H1 (cell line): ENCODE results near the gene ACTL7A. TPM values are rescaled to one million over a fixed set of nuclear protein-coding genes. Genes with fewer than 3 reads are reported as not detected.

Experiments used
- KDM4A ChIP-seq: IDR thresholded peaks from one replicate; pipeline ENCODE4 v1.7.1; 2012; ENCODE audit warnings: low read depth, mild to moderate bottlenecking, moderate library complexity, low read length, inconsistent platforms; ENCODE audit not compliant: severe bottlenecking
- polyA plus RNA-seq, 7 experiments: library from polyadenylated mRNA; depleted of rRNA in 3 of 7; stranded (reverse) in 5 of 7; unstranded in 2 of 7; fragments of >200 nt in 5 of 7; fragments of 200-250 nt in 2 of 7; gene quantifications; 1 replicate in 5 of 7; 2 replicates in 1 of 7; 4 replicates in 1 of 7; pipeline versions ENCODE4 v1.2.1 to v1.2.3, GENCODE V29; 2011 to 2013; ENCODE audit warnings: missing spikeins in 2 of 7, mixed read lengths in 2 of 7
- total RNA-seq: library from RNA; stranded (reverse); fragmentation: NEBNext Ultra II Directional; extraction: Animal tissue kit (Norgen Biotek cat#: 25700); gene quantifications from 2 replicates; pipeline ENCODE4 v1.2.1, GENCODE V29; 2021
- TF ChIP-seq, protein P1 (sequence below): IDR thresholded peaks from 2 replicates; pipeline ENCODE4 v1.6.1; 2012; ENCODE audit warnings: low read length, inconsistent platforms

ACTL7A gene
- total and polyA plus RNA-seq, 2 of the 8 experiments (the other 6 are each of a cell fraction or from before 2014, with no cell fraction given): not detected

DNA sequence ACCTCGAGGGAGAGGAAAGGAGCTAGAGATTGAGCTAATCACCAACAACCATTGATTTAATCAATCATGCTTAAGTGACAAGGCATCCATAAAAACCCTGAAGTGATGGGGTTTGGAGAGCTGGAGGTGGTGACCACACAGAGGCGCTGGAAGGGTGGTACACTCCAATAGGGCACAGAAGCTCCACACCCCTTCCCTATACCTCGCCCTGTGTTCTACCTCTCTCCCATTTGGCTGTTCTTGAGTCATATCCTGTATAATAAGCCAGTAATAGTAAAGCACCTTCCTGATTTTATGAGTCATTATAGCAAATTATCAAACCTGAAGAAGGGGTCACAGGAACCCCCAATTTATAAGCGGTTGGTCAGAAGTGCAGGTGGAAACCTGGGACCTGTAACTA lies 24.5 kb upstream of the ACTL7A start (continued):
- TF ChIP-seq, protein P1, sequence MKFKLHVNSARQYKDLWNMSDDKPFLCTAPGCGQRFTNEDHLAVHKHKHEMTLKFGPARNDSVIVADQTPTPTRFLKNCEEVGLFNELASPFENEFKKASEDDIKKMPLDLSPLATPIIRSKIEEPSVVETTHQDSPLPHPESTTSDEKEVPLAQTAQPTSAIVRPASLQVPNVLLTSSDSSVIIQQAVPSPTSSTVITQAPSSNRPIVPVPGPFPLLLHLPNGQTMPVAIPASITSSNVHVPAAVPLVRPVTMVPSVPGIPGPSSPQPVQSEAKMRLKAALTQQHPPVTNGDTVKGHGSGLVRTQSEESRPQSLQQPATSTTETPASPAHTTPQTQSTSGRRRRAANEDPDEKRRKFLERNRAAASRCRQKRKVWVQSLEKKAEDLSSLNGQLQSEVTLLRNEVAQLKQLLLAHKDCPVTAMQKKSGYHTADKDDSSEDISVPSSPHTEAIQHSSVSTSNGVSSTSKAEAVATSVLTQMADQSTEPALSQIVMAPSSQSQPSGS: no peak
- no peak for TF ChIP-seq KDM4A
- TF ChIP-seq, all 59 proteins: peak for 0
